Right lobe of liver (tissue), 6 donors: Measurements from ENCODE around the gene TMEM19. TPM values are rescaled to one million over a fixed set of nuclear protein-coding genes. Genes with fewer than 3 reads are reported as not detected.

ENCODE experiments used
- ATAC-seq, 4 donors: fragments of 200-7000 bp; cut with Tn5 transposase; one replicate each; pipeline ENCODE4 v1.9.1; 2020; ENCODE audit warnings: mild to moderate bottlenecking in 4 of 4, moderate library complexity in 4 of 4
- DNase-seq, 3 donors: peaks; one replicate each; pipeline ENCODE4 v3.0.0-alpha.2; 2020
- H3K27ac ChIP-seq, 3 donors: fragments of 200-600 bp; one replicate each; pipeline ENCODE4 v1.8.0; 2022
- H3K27me3 ChIP-seq, 2 donors: fragments of 200-600 bp; one replicate each; pipeline ENCODE4 v1.8.0; 2022
- H3K36me3 ChIP-seq, 4 donors: fragments of 200-600 bp; sonication (generic) in 1 of 4; one replicate each; pipeline versions ENCODE4 v1.5.1 to v1.8.0; 2017 to 2022; ENCODE audit warnings: control low read depth in 1 of 4
- H3K4me1 ChIP-seq, 4 donors: fragments of 200-600 bp; sonication (generic) in 1 of 4; one replicate each; pipeline versions ENCODE4 v1.5.1 to v1.8.0; 2017 to 2022; ENCODE audit warnings: control low read depth in 1 of 4
- H3K4me3 ChIP-seq, 3 donors: fragments of 200-600 bp; one replicate each; pipeline ENCODE4 v1.8.0; 2022
- H3K9me3 ChIP-seq, 4 donors: fragments of 200-600 bp; sonication (generic) in 1 of 4; one replicate each; pipeline versions ENCODE4 v1.5.1 to v1.8.0; 2017 to 2022; ENCODE audit warnings: control low read depth in 1 of 4
- POLR2A ChIP-seq: fragments of 450-650 bp; IDR thresholded peaks from one replicate; pipeline ENCODE4 v1.6.1; 2017; ENCODE audit warnings: antibody characterized with exemption, mild to moderate bottlenecking
- WGBS: methylation state at CpG from one replicate; pipeline ENCODE4 v1.1.6; 2018; ENCODE audit warnings: low coverage, low lambda C conversion rate; ENCODE audit not compliant: insufficient coverage; ENCODE audit errors: missing lambda C conversion rate; 5-methylcytosine and 5-hydroxymethylcytosine counted together
- intact Hi-C, 2 donors: fragments of 100-400 bp; cut with DNase I; formaldehyde crosslinking; loops; one replicate each; pipeline versions ENCODE4 v1.11.2 to v1.14.1; 2022
- total RNA-seq, 6 experiments: library from RNA; depleted of rRNA in 2 of 6; stranded (reverse); fragments of >200 nt in 2 of 6; fragmentation: NEBNext Ultra II Directional in 3 of 6; extraction: Animal tissue kit (Norgen Biotek cat#: 25700) in 3 of 6; gene quantifications; one replicate each; pipeline versions ENCODE4 v1.1.0 to v1.2.4, GENCODE V29; 2016 to 2023
- TF ChIP-seq, protein P1 (sequence below), 4 donors: fragments of 200-600 bp in 3 of 4; fragments of 450-650 bp in 1 of 4; IDR thresholded peaks; one replicate each; pipeline versions ENCODE4 v1.5.1 to v1.8.0; 2016 to 2022; ENCODE audit warnings: antibody characterized with exemption in 4 of 4, mild to moderate bottlenecking in 2 of 4
- donor health status: DM: no; HTN: yes; CAD: no.
- donor health status: DM: no; HTN: no; CAD: no.
- donor health status: DM: no; HTN: no; CAD: no.
- donor health status: DM: no; HTN: yes; CAD: no.
- donor health status: DM: no; HTN: yes; CAD: no.

Gene TMEM19
- total RNA-seq, 6 experiments from 2014 or later, result 11.2 to 18.9 (median 15.7) TPM

DNA sequence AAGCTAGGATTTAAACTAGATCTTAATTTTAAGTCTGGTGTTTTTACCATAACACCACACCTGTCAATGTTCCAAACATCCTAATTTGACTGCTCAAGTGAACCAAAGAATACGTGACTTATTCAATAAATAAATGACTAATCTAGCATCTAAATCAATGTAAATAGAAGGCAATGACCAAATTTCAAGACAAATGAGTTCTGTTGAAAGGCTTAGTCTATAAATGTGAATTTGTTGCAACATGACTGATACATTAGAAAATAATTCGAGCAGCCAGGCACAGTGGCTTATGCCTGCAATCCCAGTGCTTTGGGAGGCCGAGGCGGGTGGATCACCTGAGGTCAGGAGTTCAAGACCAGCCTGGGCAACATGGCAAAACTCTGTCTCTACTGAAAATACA is 37.3 kb upstream of the TMEM19 start:
- no peaks in the 10 kb centered on the region for H3K9me3 ChIP-seq
- WGBS, result 77% methylated on average over 4 of the region's 4 CpGs
- H3K4me1 ChIP-seq, result no peaks in the 10 kb centered on the region
- TF ChIP-seq POLR2A, result no peak
- TF ChIP-seq, protein P1, sequence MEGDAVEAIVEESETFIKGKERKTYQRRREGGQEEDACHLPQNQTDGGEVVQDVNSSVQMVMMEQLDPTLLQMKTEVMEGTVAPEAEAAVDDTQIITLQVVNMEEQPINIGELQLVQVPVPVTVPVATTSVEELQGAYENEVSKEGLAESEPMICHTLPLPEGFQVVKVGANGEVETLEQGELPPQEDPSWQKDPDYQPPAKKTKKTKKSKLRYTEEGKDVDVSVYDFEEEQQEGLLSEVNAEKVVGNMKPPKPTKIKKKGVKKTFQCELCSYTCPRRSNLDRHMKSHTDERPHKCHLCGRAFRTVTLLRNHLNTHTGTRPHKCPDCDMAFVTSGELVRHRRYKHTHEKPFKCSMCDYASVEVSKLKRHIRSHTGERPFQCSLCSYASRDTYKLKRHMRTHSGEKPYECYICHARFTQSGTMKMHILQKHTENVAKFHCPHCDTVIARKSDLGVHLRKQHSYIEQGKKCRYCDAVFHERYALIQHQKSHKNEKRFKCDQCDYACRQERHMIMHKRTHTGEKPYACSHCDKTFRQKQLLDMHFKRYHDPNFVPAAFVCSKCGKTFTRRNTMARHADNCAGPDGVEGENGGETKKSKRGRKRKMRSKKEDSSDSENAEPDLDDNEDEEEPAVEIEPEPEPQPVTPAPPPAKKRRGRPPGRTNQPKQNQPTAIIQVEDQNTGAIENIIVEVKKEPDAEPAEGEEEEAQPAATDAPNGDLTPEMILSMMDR (IDR thresholded peaks at IDR 0.05), result no peak
- intact Hi-C loops, result no loop called here
- H3K4me3 ChIP-seq, result no peak overlapping the region
- no peak overlapping the region for H3K27ac ChIP-seq
- DNase-seq, result no peak
- peaks cover 0 to 33% (median 7%) of the 10 kb centered on the region in 4 donors for H3K36me3 ChIP-seq
- no peaks in the 10 kb centered on the region for H3K27me3 ChIP-seq
- ATAC-seq, result no peak

DNA sequence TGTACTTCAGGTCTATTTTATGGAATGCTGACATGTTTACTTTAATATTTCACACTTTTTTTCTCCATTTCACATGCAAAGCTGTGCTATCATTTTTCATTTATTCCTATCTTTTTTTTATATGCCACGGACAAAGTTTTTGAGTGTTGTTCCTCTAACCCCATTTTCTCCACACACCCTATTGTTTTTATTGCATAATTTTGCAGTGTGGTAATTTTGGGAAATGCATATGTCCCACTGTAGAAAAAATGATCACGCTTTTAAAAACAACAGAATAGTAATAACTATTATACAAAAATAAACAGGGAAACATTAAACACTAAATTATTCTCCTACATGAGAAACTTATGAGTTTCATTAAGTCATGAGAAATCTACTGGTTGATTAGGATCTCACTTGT is 36.5 kb upstream of the TMEM19 start:
- H3K27ac ChIP-seq, result no peak overlapping the region
- no peak for TF ChIP-seq POLR2A
- TF ChIP-seq, protein P1 (IDR thresholded peaks at IDR 0.05), result no peak
- no peak overlapping the region for H3K4me3 ChIP-seq
- intact Hi-C loops, result no loop called here
- 81% methylated on average over 1 of the region's 2 CpGs for WGBS
- no peaks in the 10 kb centered on the region for H3K4me1 ChIP-seq
- ATAC-seq, result no peak
- no peak for DNase-seq
- H3K27me3 ChIP-seq, result no peaks in the 10 kb centered on the region
- H3K36me3 ChIP-seq, result peaks cover 0 to 24% (median 7%) of the 10 kb centered on the region in 4 donors
- no peaks in the 10 kb centered on the region for H3K9me3 ChIP-seq

DNA sequence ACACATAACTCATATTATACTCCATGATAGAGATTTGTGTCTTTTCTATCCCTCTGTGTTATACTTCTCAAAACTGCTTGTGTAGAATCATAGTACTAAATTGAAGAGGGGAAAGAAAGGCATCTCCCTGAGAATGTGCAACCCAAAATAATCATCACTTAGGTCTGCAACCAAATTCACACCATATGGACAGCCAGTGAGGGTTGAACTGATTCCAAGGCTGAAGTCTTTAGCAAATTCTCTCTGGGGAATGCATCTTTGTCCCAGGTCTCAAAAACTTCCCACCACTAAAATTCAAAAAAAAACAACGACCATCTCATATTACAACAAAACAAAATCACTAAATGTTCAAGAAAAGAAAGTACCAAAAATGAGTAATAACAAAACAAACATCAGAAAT is 33.2 kb upstream of the TMEM19 start:
- Histone ChIP-seq H3K36me3 (peaks cover 0 to 8% (median 2%) of the 10 kb centered on the region in 4 donors), H3K4me3 (no peak overlapping the region), H3K27me3 (no peaks in the 10 kb centered on the region), H3K4me1 (peaks cover 0 to 9% (median 0%) of the 10 kb centered on the region in 4 donors), H3K9me3 (no peaks in the 10 kb centered on the region), H3K27ac (no peak overlapping the region)
- no peak for TF ChIP-seq POLR2A
- no peak for DNase-seq
- no peak for ATAC-seq
- 78% methylated on average over 1 of the region's 1 CpG for WGBS
- intact Hi-C loops, result no loop called here

DNA sequence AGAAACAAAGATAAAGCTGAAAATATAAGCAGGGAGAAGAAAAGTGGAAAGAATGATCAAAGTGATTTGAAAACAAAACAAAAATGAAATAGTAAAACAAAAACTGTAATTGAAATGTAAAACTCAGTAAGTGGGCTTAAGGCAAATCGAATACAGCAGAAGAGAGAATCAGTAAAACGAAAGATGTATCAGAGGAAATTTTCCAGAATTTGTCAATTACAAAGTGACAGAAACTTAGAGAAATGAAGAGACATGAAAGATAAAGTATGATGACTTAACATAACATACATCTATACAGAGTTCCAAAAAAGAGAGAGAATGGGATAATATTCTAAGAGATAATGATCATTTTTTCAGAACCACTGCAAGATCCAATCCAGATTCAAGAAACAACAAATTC is 32.7 kb upstream of the TMEM19 start:
- H3K4me1 ChIP-seq, result peaks cover 0 to 9% (median 0%) of the 10 kb centered on the region in 4 donors
- peaks cover 0 to 12% (median 2%) of the 10 kb centered on the region in 4 donors for H3K36me3 ChIP-seq
- 94% methylated on average over 2 of the region's 2 CpGs for WGBS

DNA sequence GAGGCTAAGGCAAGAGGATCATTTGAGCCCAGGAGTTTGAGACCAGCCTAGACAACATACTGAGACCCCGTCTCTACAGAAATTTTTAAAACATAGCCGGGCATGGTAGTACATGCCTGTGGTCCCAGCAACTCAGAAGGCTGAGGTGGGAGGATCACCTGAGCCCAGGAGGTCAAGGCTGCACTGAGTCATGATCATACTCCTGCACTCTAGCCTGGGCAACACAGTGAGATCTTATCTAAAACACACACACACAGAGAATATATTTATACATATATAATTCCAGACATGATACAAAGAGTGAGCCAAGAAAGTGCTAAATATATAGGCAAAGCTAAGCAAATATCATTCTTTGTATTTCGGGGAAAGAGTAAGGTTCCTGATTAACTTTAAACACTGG is 31.7 kb upstream of the TMEM19 start:
- TF ChIP-seq, protein P1 (IDR thresholded peaks at IDR 0.05), result no peak
- no peak for TF ChIP-seq POLR2A
- DNase-seq (no peak), ATAC-seq (no peak)
- Histone ChIP-seq H3K4me3 (no peak overlapping the region), H3K27me3 (no peaks in the 10 kb centered on the region), H3K4me1 (peaks cover 0 to 9% (median 0%) of the 10 kb centered on the region in 4 donors), H3K9me3 (no peaks in the 10 kb centered on the region), H3K27ac (no peak overlapping the region), H3K36me3 (peaks cover 0 to 21% (median 10%) of the 10 kb centered on the region in 4 donors)
- intact Hi-C loops, result no loop called here
- WGBS, result 100% methylated on average over 3 of the region's 3 CpGs

More for the DNA sequence above, 32.7 kb upstream of the TMEM19 start:
- Histone ChIP-seq H3K27ac (no peak overlapping the region), H3K27me3 (no peaks in the 10 kb centered on the region), H3K9me3 (no peaks in the 10 kb centered on the region), H3K4me3 (no peak overlapping the region)
- TF ChIP-seq, protein P1 (IDR thresholded peaks at IDR 0.05), result no peak
- no peak for TF ChIP-seq POLR2A
- DNase-seq, result no peak
- intact Hi-C loops, result no loop called here
- ATAC-seq, result no peak
